ENCODE measurements around the gene OCEL1.
"Not testable (repeated sequence)": the region's sequence is repeated elsewhere in the genome, so short reads cannot be mapped to it uniquely, and the experiment has no call there.

Gene OCEL1, protein sequence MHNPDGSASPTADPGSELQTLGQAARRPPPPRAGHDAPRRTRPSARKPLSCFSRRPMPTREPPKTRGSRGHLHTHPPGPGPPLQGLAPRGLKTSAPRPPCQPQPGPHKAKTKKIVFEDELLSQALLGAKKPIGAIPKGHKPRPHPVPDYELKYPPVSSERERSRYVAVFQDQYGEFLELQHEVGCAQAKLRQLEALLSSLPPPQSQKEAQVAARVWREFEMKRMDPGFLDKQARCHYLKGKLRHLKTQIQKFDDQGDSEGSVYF

DNA sequence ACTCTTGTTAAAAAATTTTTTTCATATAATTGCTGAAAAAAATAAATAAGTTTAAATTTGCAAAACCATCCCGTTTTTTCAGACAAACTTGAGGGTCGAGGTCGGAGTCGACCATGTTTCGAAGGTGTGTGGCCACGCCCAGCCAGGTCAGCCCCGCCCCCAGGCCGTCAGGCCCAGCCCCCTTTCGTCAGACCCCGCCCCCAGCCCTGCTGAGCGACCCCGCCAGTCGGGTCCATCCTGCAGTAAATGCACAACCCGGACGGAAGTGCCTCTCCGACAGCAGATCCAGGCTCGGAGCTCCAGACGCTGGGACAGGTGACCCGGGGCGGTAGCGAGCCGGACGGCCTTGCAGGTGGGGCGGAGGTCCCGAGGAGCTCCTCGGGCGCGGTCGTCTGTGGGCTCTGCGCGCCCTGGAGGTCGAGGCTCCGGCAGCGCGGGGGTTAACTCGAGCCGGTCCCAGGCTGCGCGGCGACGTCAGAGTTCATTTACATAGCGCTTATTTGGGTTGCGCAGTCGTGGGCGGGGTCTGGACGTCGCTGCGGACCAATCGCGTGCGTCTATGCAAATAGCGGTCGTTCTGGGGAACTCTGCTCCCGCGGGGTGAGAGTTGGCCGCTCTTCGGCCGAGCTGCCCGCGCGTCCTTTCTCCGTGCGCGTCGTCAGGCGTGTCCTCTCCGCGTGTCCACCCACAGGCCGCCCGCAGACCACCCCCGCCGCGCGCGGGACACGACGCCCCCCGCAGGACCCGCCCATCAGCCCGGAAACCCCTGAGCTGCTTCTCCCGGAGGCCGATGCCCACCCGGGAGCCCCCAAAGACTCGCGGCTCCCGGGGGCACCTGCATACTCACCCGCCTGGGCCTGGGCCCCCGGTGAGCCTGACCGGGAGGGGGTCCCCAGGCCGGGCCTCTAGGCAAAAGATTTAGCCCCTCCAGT lies at the start of gene OCEL1:
OCEL1 (plus strand) TSS at position 225 of the 932 bp plus-strand sequence; CDS start at position 247, 22 bp downstream.
- DNase-seq, result peak; percentile 96

- no peak for DNase-seq
Measured at GRCh38 chr19:17178291-17178690, 47.7 kb upstream of the OCEL1 start.

DNA sequence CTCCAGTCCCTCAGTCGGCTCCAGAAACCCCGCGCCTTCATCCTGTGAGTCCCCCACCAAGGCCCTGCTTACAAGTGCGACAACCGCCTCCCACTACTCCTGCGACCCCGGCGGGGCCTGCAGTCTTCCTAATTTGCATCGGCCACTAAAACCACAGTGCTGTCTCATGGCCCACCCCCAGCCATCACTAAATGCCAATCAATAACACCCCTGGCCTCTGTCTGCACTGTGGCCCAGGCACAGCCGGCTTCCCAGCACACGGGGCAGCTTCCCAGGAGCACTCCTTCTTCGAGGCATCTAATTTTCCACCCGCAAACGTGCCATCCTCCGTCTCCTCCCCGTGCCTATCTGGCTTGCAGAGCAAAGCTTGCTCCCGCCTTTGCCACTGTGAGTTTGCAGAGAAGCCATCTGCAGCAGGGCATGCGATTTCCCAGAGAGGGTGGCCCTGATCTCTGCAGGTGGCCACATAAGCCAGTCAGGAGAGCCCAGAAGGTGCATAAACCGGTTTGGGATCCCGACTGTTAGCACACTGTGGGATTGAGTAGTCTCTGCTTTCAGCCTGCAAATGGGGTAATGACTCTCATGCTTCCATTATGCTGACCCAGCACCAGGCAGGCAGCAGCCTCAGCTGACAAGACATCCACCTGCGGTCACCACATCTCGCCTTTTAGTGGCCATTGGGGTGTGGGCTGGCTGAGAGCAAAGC lies 44.9 kb upstream of the OCEL1 start:
- DNase-seq, result no peak

GRCh38 chr19:17183271-17183761 lies 42.7 kb upstream of the OCEL1 start:
- DNase-seq, result no peak

- DNase-seq, result no peak
Measured at GRCh38 chr19:17183858-17184321, 42.1 kb upstream of the OCEL1 start.

- peak; percentile 51 for DNase-seq
Measured at GRCh38 chr19:17184371-17184841, 41.6 kb upstream of the OCEL1 start.

GRCh38 chr19:17185590-17185989 lies 40.4 kb upstream of the OCEL1 start:
- no peak for DNase-seq

DNA sequence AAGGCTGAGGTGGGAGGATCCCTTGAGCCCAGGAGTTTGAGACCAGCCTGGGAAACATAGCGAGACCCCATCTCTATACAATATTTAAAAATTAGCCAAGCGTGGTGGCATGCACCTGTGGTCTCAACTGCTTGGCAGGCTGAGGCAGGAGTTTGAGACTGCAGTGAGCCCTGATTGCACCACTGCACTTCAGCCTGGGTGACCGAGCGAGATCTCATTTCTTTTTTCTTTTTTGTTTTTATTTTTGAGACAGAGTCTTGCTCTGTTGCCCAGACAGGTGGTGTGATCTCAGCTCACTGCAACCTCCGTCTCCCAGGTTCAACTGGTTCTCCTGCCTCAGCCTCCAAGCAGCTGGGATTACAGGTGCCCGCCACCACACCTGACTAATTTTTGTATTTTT lies 34.3 kb upstream of the OCEL1 start:
- not testable (repeated sequence) for DNase-seq

GRCh38 chr19:17192751-17193150 lies 33.3 kb upstream of the OCEL1 start:
- DNase-seq, result no peak

DNA sequence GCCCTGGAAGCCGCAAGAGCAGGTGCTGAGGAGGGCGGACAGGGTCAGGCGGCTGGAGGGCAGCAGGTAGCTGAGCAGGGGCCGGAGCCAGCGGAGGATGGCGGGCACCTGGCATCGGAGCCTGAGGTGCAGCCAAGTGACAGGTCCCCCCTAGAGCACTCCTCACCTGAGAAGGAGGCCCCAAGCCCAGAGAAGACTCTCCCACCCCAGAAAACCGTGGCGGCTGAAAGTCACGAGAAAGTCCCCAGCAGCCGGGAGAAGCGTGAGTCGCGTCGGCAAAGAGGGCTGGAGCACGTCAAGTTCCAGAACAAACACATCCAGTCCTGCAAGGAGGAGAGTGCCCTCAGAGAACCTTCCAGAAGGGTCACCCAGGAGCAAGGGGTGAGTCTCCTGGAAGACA lies 31.4 kb upstream of the OCEL1 start:
- DNase-seq, result no peak

GRCh38 chr19:17195106-17195505 lies 30.9 kb upstream of the OCEL1 start:
- DNase-seq, result no peak

DNA sequence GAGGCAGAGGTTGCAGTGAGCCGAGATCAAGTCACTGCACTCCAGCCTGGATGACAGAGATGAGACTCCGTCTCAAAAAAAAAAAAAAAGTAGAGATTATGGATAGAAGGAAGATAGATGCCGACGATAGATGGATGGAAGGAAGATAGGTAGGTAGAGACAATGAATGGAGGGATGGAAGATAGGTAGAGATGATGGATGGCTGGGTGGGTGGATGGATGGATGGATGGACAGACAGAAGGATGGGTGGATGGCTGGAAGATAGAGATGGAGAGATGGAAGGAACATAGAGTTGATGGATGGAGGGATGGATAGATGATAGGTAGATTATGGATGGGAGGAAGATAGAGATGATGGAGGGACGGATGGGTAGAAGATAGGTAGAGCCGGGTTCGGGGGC lies 29.4 kb upstream of the OCEL1 start:
- no peak for DNase-seq

- DNase-seq, result no peak
Measured at GRCh38 chr19:17197666-17198065, 28.4 kb upstream of the OCEL1 start.

DNA sequence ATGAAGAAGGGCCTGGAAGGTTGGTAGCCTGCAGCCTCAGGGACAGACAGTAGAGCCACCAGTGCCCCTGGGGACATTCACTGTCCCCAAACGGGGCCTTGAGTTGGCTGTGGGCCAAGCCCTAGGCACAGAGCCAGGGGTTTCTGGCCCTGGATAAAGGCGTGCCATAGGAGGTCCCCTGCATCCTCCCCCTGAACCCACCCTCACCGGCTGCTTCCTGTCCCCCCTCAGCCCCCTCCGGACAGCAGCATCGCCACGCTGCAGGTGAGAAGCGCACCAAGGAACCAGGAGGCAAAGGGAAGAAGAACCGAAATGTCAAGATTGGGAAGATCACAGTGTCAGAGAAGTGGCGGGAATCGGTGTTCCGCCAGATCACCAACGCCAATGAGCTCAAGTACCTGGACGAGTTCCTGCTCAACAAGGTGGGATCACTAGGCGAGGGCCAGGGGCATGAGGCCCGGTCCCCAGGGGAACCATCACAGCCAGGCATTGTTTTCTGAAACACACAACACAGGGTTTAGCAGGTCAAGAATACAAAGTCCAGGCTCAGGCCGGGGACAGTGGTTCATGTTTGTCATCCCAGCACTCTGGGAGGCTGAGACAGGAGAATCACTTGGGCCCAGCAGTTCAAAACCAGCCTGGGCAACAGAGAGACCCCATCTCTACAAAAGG lies 25.5 kb upstream of the OCEL1 start:
- DNase-seq, result no peak

DNA sequence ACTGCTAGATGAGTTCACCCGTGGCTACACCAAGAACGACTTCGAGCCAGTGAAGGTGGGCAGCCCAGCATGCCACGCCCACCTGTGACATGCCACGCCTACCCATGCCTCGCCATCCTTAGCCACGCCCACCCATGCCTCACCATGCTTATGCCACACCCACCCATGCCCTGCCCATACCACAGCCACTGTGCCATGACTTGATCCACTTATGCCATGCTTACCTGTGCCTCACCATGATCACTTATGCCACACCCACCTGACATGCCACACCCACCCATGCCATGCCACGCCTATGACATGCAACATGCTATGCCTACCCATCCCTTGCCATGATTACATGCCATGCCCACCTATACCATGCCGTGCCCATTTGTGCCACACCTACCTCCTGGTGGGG lies 23.8 kb upstream of the OCEL1 start:
- no peak for DNase-seq

- DNase-seq, result no peak
Measured at GRCh38 chr19:17202713-17203112, 23.3 kb upstream of the OCEL1 start.

- peak; percentile 61 for DNase-seq
Measured at GRCh38 chr19:17205237-17206140, 20.5 kb upstream of the OCEL1 start.

- no peak for DNase-seq
Measured at GRCh38 chr19:17206736-17207581, 19.1 kb upstream of the OCEL1 start.

DNA sequence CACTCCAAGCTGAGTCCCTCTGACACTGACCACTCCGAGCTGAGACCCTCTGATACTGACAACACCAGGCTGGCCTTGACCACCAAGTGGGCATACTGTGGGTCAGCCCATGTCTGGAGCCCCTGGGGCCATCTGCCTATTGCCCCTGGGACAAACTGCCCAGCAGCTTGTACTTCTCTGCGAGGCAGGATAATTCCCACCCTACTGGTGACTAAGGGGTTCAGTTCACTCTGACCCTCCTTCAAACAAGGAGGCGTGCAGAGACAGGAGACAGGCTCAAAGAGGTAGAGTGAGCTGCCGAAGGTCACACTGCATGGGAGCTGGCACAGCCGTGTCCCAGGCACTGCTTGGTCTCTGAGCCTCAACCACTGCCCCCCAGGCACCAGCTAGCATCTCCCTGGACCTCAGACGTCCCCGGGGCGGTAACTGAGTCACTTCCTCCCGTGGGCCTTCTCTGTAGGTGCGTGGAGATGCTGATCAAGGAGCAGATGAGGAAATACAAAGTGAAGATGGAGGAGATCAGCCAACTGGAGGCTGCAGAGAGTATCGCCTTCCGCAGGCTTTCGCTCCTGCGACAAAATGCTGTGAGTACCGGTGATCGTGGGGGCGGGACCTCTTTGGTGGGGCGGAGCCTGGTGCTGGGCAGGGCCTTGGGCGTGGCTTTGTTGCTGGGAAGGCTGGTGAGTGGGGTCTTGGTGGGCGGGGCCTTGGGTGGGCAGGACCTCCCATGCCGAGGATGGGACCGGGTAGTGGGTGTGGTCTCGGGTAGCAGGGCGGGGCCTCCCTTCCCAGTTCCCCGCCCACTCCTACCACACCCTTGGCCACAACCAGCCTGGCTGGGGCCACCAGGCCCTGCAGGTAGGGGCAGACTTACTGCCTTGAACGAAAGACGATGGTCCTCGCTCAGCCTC lies 16.6 kb upstream of the OCEL1 start:
- DNase-seq, result peak; percentile 50
